Endothelial cell of hepatic sinusoid (primary cell): ENCODE measurements around the gene AKT3.

Experiments used
- in situ Hi-C: cut with HindIII; loops from 2 replicates; pipeline ENCODE4 v1.10.0; 2017; ENCODE audit warnings: low sequenced_read_pairs

The AKT3 gene

DNA sequence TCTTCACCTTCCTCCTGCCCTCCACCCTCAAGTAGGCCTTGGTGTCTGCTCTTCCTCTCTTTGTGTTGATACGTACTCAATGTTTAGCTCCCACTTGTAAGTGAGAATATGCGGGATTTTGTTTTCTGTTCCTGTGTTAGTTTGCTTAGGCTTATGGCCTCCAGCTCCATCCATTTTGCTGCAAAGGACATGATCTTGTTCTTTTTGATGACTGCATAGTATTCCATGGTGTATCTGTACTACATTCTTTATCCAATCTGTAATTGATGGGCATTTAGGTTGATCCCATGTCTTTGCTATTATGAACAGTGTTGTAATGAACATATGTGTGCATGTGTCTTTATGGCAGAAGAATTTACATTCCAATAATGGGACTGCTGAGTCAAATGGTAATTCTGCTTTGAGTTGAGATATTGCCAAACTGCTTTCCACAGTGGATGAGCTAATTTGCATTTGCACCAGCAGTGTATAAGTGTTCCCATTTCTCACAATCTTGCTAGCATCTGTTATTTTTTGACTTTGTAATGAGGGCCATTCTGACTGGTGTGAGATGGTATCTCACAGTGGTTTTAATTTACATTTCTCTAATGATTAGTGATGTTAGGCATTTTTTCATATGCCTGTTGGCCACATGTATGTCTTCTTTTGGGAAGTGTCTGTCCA lies 321.5 kb downstream of the AKT3 start:
- in situ Hi-C loops = no loop called here

DNA sequence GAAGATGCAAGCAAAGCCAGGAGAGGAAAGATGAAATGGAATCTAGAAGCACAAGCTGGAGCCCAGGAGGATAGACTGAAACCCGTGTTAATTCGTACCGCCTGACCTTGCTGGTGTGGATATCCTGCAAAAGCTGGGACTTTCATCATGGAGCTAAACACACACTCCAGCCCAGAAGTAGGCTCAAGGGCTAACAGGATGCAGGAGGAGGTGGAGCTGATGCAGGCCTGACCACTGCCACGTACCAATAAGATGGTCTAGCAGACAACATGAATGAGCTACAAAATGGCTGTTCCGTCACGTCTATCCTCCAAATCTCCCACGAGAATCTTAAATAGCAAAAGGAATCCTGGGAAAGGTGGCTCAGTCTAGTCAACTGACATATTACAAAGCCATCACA lies 323.9 kb downstream of the AKT3 start:
- in situ Hi-C loops = no loop called here

DNA sequence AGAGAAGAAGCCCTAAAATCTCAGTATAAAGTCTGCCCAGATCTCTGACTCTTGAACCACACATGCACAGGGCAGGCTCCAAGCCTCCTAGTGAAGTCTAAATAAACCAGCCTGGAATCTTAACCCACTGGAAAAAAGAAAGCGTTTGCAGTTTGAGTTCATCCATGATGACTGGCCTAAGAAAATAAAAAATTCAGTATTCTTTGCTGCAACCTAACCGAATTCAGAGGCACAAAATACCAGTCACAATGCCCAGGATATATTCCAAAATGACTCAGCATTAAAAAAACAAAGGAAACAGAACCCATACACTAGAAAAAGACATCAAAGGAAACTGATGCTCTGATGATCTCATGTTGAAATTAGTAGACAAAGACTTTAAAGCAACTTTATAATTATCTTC lies 325.0 kb downstream of the AKT3 start:
- in situ Hi-C loops = no loop called here

DNA sequence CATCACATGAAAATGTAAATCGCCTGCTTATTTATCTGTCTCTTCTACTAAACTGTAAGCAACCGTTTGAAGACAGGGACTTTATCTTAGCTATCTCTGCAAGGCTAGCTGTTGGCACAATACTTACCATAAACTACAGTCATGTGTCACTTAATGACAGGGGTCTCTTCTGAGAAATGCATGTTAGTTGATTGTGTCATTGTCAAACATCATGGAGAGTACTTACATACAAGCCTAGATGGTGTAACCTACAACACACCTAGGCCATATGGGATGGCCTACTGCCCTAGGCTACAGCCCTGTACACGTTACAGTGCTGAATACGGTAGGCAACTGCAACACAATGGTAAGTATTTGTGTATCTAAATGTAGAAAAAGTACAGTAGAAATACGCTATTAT lies 326.3 kb downstream of the AKT3 start:
- in situ Hi-C loops = no loop called here

DNA sequence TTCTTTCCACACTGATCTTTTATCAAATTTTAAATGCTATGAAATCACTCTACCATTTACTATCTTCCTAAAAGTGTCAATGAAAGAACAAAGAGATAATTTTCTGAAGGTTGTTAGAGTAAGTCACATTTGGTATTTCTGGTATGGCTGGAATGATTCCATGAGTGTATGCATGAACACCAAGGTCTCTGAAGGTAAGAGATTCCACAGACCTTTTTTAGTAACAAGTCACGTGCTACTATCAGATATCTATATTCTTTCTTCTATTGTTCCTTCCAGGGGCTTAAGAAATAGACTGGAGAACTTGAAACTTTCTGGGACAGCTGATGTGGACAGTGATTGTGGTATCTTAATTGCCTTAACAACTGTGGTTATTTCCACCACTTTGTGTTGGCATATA lies 329.2 kb downstream of the AKT3 start:
- in situ Hi-C loops = no loop called here

DNA sequence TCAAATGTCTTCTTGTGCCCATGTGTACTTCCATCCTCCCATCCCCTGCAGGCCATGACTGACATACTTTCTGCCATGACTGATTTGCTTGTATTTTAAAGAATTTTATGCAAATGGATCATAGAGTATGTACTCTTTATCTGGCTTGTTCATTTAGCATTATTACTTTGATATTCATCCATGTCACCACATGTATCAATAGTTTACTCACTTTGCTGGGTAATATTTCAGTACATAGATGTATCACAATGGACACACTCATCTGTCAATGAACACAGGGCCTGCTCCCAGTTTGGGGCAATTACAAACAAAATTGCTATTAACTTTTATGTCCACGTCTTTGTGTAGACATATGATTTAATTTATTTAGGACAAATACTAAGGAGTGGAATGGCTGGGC lies 335.1 kb downstream of the AKT3 start:
- in situ Hi-C loops = no loop called here

DNA sequence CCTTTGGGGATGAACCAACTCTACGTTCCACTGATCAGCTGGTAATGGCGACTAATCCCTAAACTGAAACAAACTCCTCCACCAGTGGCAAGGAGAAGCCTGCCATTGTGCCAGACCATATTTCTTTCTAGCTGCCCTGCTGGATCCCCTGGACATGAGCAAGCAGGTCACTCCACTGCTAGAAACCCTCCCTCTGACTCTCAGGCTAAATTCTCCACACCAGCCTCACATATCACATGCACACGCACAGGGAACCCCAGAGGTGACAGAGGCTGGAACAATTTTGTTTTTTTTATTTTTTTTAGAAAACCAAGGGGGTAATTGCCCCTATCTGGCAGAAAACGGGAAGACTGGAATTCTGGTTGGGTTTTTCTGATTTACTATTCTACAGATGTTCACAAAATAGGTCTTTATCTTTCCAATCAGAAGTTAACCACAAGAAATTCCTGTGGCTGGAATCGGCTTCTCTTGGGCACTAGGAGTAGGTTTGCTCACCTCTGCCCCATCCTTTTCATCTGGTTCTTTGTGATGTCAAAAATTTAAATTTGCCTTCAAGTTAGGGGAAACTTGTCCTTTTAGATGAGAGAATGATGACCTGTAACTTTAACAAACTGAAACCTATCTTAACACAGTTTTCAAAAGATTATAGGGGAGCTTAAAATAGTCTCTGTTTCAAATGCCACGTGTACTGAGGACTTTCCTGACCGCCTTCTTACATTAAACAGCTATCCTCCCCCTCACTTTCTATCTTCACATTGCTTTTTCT lies 336.1 kb downstream of the AKT3 start:
- in situ Hi-C loops = no loop called here

DNA sequence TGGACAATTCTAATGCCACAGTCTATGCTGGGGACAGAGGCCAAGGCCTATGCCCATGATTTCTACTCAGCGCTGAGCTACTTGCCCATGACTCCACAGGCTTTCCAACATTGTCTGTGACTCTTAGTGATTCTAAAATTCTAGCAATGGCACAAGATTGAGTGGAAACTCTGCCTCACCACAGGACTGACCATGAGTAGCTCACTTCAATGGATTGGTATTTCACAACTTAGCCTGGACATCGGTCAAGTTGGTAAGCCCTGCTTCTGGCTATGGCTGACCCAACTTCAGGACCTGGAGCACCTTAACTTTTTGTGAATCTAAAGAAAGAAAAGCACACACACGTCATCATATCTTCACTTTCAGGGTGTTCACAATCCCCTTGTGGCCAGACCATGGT lies 339.1 kb downstream of the AKT3 start:
- in situ Hi-C loops = no loop called here

DNA sequence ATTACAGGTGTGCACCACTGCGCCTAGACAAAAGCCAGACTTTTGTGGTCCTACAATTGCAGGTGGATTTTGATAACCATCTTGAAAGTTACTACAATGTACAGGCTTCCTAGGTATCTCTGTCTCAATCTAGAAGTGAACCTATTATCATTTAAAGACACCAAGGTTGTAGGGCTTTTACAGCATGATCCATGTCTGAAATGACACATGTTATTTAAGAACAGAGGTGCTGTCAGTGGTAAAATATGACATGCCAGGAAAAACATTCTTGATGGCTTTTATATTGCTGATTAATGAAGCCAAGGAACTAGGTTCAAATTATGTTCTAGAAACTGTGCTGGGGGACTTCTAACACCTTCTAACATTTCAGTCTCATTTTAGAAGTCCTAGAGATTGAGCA lies 341.1 kb downstream of the AKT3 start:
- in situ Hi-C loops = no loop called here

DNA sequence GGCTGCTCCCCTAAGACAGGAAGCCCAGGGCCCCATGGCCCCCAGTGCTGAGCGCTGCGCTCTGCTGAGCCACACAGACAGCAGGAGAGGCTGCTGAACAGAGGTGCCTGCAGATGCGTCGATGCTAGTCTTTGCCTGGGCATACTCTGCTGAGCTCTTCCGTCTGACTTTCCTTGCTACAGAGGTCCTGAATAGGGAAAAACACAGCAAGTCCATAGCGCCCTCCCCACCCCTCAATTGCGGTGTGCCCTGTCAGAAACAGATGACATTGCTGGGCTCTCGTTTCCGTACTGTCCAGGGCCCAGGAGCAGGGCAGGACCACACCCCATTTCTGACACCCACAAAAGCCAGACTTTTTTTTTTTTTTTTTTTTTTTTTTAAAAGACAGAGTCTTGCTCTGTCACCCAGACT lies 341.7 kb downstream of the AKT3 start:
- in situ Hi-C loops = no loop called here

DNA sequence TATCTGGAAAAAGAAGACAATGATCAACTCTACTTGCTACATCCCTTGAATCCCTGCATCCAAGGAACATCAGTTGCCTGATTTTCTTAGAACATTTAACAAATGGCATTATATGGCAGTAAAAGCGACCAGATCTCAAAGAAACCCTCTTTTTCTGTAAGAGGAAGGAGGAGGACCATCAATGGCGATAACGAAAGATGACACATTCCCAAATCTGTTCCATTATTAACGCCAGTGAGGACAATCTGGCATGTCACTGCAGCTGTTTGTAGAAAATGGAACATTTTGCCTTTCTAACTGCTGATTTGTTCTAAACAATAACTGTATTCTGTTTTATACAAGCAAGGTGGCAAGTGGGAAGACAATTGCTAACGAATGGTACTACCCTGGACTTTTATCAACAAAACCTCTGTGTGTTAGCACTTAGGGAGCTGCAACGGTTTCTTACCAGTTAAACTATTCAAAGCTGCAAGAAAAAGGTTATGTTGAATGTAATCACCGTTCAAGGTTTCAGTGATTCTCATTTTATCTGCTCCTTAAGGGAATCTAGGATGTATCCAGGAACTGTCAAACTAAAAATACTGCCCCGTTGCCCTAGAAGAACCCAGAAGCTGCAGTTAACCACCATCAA lies 342.3 kb downstream of the AKT3 start:
- in situ Hi-C loops = no loop called here

DNA sequence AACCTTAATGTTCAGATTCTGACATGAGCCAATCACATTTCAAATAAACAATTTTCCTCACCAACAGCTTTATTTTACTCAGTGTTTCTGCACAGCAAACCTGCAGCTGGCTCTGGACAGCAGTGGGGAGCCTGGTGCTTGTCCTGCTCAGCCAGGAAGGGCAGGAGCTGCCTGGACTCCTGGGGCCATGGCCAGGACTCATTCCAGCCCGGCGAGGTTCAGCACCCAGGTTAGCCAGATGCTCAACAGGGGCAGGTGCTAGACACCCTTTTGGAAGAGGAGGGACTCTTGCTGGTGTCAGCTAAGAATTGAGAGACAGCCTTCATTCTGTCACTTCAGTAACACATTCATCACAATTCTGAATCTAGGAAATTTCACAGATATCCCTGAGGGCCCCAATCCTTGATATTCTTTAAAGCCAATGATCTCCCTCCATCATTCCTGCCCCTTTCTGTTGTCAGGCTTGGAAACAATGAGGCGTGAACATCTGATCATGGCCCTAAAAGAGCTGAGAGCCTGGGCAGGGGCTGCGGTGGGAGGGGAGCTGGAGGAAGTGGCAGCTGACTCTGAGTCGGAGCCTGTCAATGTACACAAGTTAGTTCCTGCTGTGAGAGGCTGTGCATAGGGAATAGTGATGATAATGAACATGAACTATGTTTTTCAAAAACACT lies 342.9 kb downstream of the AKT3 start:
- in situ Hi-C loops = no loop called here

DNA sequence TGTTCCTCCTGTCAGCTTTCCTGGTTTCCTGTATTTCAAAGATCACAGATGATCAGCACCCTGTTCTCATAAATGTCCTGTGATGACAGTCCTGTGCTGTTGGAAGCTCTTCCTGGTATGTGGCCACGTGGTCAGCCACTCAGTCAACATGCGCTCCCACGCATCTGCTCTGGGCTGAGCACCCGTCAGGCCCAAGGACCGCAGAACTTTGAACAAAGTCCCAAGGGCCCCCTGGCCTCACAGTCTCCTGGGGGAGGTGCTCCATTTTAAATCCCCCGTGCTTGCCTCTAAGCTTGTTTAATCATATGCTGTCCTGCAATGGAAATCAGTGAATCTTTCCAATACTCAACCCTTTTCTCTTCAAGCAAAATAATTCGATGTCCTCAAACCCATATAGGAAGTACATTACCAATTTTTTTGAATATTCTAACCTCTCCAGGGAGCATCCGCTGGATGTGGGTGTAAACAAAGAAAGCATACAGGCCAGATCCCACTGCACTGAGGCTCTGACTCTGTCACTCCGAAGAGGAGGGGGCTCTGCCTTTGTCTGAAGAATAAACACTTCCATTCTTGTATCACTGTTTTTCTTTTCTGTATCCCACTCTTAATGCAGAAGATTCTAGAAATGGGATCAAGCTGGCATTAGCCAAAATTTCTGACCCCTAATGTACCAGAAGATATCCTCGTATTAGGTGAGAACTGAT lies 343.9 kb downstream of the AKT3 start:
- in situ Hi-C loops = no loop called here

DNA sequence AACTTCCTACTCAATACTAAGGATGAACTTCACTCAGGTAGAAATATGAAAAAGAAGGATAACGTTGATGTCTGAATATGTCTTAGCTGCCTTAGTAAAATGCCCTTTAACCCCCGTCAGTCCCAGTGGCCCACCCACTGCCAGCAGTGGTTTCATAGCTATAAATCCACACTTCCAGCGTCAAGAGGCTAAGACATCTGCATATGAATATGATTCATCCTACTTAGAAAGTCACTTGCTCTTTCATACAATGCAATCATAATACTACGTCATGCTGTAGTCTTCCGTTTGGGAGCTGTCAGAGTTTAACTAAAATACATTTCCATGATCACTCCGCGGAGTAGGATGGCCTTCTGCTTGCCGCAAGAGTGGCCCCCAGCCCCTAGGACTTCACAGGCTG lies 346.9 kb downstream of the AKT3 start:
- in situ Hi-C loops = no loop called here

DNA sequence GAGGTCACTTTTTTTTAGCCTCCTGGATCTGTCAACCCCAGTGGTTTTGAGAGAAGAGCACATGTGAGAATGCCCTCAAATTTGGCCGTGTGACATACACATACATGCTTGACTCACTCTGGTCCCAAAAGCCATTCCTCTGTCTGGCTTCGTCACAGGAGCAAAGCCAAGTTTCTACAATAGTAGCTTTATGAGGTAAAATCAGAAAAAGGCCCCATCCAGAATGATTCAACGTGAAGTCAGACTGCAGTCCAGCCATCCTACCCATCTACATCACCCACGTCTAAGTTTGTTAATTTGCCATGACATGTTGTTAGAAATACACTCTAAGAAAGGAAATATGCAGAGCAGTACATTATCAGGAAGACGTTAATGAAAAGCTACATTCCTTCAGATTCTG lies 349.0 kb downstream of the AKT3 start:
- in situ Hi-C loops = no loop called here

DNA sequence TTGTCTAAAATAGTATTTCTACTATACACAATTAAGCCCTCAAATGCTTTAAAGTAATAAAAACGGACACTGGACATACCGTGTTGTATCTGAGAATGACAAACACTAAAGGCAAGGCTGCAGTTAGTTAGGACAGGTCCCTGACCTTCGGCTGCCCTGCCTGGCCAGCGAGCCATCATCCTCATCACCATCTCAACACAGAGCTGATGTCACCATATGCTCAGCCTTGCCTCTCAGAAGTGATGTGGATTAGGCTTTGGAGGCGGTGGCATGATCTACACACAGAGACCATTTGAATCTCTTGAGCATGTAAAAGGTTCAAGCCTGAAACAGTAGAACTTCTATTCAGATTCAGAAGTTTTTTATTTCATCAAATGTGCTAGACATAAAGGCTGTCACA lies 349.5 kb downstream of the AKT3 start:
- in situ Hi-C loops = no loop called here

DNA sequence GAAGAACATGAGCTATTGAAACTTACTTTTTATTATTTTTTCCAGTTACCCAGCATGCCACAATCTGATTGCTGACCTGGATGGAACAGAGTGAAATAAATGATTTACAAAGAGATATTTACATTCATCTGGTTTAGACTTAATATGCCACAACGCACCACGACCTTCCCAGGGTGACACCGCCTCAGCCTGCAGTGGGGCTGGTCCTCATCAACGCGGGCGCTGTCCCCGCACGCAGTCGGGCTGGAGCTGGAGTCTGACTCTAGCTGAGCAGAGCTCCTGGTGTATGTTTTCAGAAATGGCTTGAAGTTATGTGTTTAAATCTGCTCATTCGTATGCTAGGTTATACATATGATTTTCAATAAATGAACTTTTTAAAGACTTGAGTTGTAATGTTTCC lies 350.3 kb downstream of the AKT3 start:
- in situ Hi-C loops = no loop called here

DNA sequence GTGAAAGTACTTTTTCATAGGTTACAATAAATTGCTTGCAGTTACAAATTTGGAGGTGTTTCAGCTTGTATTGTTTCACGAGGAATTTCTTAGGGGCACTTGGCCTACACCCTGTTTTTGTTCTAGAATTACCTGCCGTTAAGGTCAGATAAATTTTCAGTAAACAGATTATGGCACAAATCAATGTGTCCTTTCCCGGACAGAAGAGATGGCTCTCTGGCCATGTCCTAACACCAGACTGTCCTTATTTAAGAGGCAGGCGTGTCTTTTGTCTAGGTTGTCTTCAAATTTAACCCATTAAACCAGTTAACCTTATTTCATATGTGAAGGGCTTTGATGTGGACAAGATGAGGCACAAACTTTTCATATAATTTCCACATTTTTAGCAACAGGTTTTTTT lies 350.8 kb downstream of the AKT3 start:
- in situ Hi-C loops = no loop called here

DNA sequence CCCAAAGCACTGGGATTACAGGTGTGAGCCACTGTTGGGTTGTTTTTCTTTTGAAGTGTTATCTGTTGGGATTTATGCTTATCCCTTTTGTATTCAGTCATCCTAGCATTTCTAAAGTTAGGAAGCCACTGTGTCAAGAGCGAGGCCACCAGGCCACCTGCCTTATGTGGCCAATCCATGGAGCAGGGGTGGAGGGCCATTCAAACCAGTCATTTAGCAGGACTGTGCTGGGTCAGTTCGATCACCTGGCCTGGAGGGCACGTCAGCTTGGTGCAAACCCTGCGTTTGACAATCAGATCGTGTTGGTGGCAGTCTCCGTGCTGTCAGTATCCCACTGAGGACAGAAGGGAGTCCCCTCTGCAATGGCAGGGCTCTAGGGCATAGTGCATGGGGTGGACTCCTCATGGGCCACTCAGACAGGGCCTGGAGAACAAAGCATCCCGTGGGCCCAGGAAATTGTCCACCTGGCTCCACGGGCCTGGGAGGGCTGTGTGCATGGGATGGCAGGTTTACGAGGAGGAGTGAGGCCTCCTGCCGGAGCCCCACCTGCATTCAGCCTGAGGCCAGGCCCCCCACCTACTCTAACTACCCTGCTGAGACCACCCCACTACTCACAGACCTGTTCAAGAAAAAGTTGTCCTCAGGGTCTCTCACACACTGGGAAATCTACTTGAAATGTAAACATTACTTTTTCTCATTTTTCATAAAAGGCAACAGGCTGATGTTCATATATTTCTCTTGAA lies 351.9 kb downstream of the AKT3 start:
- in situ Hi-C loops = no loop called here

DNA sequence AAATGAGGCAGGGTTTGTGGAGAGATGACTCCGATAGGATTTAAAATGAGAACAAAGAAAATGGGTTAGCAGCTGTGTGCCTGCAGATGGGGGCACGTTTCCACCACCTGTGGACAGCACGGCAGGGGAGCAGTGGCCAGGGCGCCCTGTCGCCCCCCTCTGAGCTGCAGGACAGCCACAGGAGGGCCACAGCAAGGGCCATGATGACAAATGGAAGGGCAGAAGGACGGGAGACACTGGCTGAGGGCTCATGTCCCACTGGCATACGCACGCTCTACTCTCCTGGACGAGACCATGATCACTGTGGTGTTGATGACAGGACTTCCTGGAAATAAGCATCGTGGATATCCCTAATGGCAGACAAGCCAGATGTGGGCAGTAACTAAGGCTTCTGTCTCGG lies 353.2 kb downstream of the AKT3 start:
- in situ Hi-C loops = no loop called here
